HepG2 (cell line): ENCODE data around the gene HSF4. TPM values are rescaled to one million over a fixed set of nuclear protein-coding genes. Genes with fewer than 3 reads are reported as not detected.

Experiments used
- CC2D1A ChIP-seq: sonication (generic); formaldehyde crosslinking; IDR thresholded peaks from 2 replicates; pipeline ENCODE4 v1.8.1; 2023; ENCODE audit warnings: mild to moderate bottlenecking, missing genetic modification reagents
- CSRNP2 ChIP-seq: sonication (generic); formaldehyde crosslinking; conservative IDR thresholded peaks from 2 replicates; pipeline ENCODE4 v1.8.0; 2022; ENCODE audit warnings: low read depth, missing genetic modification reagents
- FOXK2 ChIP-seq: fragments of 450-650 bp; IDR thresholded peaks from 2 replicates; pipeline ENCODE4 v1.6.1; 2016
- GATAD1 ChIP-seq: IDR thresholded peaks from 2 replicates; pipeline ENCODE4 v1.6.1; 2016; ENCODE audit warnings: missing genetic modification reagents, missing compliant biosample characterization
- HNRNPH1 ChIP-seq: fragments of 200-400 bp; formaldehyde crosslinking; optimal IDR thresholded peaks from 2 replicates; pipeline ENCODE3; 2017; ENCODE audit warnings: mild to moderate bottlenecking, low read depth, low read length
- NCOR1 ChIP-seq: fragments of 200-600 bp; sonication (generic); IDR thresholded peaks from 2 replicates; pipeline ENCODE4 v1.7.0; 2017; ENCODE audit warnings: antibody characterized with exemption, low read length, borderline replicate concordance
- TBL1XR1 ChIP-seq: fragments of 150-350 bp; IDR thresholded peaks from 2 replicates; pipeline ENCODE4 v1.6.1; 2014; ENCODE audit warnings: borderline replicate concordance, low read length; ENCODE audit not compliant: partially characterized antibody
- TOE1 ChIP-seq: sonication (generic); formaldehyde crosslinking; IDR thresholded peaks from 2 replicates; pipeline ENCODE4 v1.4.0; 2020; ENCODE audit warnings: mild to moderate bottlenecking, missing genetic modification reagents
- ZBTB8A ChIP-seq: sonication (generic); formaldehyde crosslinking; IDR thresholded peaks from 2 replicates; pipeline ENCODE4 v1.4.0; 2020; ENCODE audit warnings: mild to moderate bottlenecking, low read depth, missing genetic modification reagents, borderline replicate concordance
- ZNF318 ChIP-seq: sonication (generic); formaldehyde crosslinking; IDR thresholded peaks from 2 replicates; pipeline ENCODE4 v1.4.0; 2020; ENCODE audit warnings: mild to moderate bottlenecking, missing genetic modification reagents
- ZNF530 ChIP-seq: sonication (generic); formaldehyde crosslinking; IDR thresholded peaks from 2 replicates; pipeline ENCODE4 v1.5.0; 2020; ENCODE audit warnings: low read depth, mild to moderate bottlenecking, missing genetic modification reagents
- ZSCAN22 ChIP-seq: sonication (generic); formaldehyde crosslinking; IDR thresholded peaks from 2 replicates; pipeline ENCODE4 v1.4.0; 2020; ENCODE audit warnings: mild to moderate bottlenecking, missing genetic modification reagents
- polyA plus RNA-seq, 8 experiments: library from polyadenylated mRNA; depleted of rRNA in 3 of 8; stranded (reverse) in 7 of 8; unstranded in 1 of 8; fragments of >200 nt; fragmentation: Illumina TruSeq in 4 of 8; extraction: Trizol in 4 of 8; gene quantifications; 2 replicates each; pipeline versions ENCODE4 v1.2.1 to v1.2.3, GENCODE V29; 2011 to 2016; ENCODE audit warnings: low read depth in 4 of 8, missing spikeins in 1 of 8, mixed read lengths in 1 of 8; ENCODE audit not compliant: insufficient read depth in 1 of 8
- total RNA-seq, 5 experiments: library from RNA; depleted of rRNA; stranded (reverse); fragments of >200 nt; fragmentation: Illumina TruSeq; extraction: Trizol; gene quantifications; 2 replicates each; pipeline ENCODE4 v1.2.3, GENCODE V29; 2016; ENCODE audit warnings: low read depth in 1 of 5
- TF ChIP-seq, protein P1 (sequence below): IDR thresholded peaks from 2 replicates; pipeline ENCODE4 v1.6.1; 2018; ENCODE audit warnings: missing genetic modification reagents
- TF ChIP-seq, protein P2 (sequence below): sonication (generic); formaldehyde crosslinking; conservative IDR thresholded peaks from 2 replicates; pipeline ENCODE4 v1.4.0; 2020; ENCODE audit warnings: mild to moderate bottlenecking, missing genetic modification reagents, moderate library complexity

Gene HSF4
- total and polyA plus RNA-seq, 2 of the 13 experiments (the other 11 are each of a cell fraction or from before 2014, with no cell fraction given), result 3.5 to 16.9 TPM

DNA sequence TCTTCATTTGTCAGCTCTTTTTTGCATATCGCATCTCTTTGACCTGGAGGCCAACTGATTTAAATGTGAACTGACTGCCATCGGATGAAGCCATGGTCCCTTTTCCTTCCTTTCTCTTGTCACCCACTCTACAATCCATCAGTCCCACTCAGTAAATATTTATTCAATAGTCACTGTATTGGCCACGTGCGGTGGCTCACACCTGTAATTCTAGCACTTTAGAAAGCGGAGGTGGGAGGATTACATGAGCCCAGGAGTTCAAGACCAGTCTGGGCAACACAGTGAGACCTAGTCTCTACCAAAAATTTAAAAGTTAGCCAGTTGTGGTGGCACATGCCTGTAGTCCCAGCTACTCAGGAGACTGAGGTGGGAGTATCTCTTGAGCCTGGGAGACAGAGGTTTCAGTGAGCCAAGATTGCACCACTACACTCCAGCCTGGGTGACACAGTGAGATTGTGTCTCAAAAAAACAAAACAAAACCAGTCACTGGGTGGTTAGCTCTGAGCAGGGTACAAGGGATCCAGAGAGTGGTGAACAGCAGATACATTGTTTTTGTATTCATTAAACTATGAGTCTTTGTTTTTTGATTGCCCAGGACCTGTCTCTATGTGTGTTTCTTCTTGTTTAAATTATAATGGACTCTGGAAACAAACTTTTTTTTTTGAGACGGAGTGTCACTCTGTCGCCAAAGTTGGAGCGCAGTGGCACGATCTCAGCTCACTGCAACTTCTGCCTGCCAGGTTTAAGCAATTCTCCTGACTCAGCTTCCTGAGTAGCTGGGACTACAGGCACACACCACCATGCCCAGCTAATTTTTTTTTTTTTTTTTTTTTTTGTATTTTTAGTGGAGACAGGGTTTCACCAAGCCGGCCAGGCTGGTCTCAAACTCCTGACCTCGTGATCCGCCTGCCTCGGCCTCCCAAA, 47.9 kb upstream of the HSF4 start (continued):
- TF ChIP-seq ZNF318 (CRISPR knock-in tag) (no peak), ZBTB8A (CRISPR knock-in tag) (no peak), FOXK2 (no peak), NCOR1 (no peak), ZSCAN22 (CRISPR knock-in tag) (no peak), CC2D1A (CRISPR knock-in tag) (no peak), TOE1 (CRISPR knock-in tag) (no peak), ZNF530 (CRISPR knock-in tag) (no peak), GATAD1 (CRISPR knock-in tag) (no peak), HNRNPH1 (no peak), TBL1XR1 (no peak), CSRNP2 (CRISPR knock-in tag) (no peak)
- TF ChIP-seq, protein P1, sequence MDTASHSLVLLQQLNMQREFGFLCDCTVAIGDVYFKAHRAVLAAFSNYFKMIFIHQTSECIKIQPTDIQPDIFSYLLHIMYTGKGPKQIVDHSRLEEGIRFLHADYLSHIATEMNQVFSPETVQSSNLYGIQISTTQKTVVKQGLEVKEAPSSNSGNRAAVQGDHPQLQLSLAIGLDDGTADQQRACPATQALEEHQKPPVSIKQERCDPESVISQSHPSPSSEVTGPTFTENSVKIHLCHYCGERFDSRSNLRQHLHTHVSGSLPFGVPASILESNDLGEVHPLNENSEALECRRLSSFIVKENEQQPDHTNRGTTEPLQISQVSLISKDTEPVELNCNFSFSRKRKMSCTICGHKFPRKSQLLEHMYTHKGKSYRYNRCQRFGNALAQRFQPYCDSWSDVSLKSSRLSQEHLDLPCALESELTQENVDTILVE, result no peak
- TF ChIP-seq, protein P2, sequence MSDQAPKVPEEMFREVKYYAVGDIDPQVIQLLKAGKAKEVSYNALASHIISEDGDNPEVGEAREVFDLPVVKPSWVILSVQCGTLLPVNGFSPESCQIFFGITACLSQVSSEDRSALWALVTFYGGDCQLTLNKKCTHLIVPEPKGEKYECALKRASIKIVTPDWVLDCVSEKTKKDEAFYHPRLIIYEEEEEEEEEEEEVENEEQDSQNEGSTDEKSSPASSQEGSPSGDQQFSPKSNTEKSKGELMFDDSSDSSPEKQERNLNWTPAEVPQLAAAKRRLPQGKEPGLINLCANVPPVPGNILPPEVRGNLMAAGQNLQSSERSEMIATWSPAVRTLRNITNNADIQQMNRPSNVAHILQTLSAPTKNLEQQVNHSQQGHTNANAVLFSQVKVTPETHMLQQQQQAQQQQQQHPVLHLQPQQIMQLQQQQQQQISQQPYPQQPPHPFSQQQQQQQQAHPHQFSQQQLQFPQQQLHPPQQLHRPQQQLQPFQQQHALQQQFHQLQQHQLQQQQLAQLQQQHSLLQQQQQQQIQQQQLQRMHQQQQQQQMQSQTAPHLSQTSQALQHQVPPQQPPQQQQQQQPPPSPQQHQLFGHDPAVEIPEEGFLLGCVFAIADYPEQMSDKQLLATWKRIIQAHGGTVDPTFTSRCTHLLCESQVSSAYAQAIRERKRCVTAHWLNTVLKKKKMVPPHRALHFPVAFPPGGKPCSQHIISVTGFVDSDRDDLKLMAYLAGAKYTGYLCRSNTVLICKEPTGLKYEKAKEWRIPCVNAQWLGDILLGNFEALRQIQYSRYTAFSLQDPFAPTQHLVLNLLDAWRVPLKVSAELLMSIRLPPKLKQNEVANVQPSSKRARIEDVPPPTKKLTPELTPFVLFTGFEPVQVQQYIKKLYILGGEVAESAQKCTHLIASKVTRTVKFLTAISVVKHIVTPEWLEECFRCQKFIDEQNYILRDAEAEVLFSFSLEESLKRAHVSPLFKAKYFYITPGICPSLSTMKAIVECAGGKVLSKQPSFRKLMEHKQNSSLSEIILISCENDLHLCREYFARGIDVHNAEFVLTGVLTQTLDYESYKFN, result peak; percentile 57; the same call in 1 of the 2 replicates
